Mammary epithelial cell (primary cell): ENCODE results near the gene CYB561A3.
"Not testable (repeated sequence)": the region's sequence is repeated elsewhere in the genome, so short reads cannot be mapped to it uniquely, and the experiment has no call there.

Source experiments
- EZH2 ChIP-seq: IDR thresholded peaks from 2 replicates; pipeline ENCODE4 v1.6.1; 2012; ENCODE audit warnings: low read length, inconsistent platforms, borderline replicate concordance
- TF ChIP-seq, protein P1 (sequence below), 2 donors: IDR thresholded peaks in 1 of 2; conservative IDR thresholded peaks in 1 of 2; 2 replicates each; pipeline ENCODE4 v1.5.1; 2011 to 2012; ENCODE audit warnings: inconsistent platforms in 2 of 2, low read length in 2 of 2, mild to moderate bottlenecking in 2 of 2, control low read depth in 1 of 2, low read depth in 1 of 2; ENCODE audit not compliant: insufficient read depth in 1 of 2; ENCODE audit errors: extremely low read depth in 1 of 2

DNA sequence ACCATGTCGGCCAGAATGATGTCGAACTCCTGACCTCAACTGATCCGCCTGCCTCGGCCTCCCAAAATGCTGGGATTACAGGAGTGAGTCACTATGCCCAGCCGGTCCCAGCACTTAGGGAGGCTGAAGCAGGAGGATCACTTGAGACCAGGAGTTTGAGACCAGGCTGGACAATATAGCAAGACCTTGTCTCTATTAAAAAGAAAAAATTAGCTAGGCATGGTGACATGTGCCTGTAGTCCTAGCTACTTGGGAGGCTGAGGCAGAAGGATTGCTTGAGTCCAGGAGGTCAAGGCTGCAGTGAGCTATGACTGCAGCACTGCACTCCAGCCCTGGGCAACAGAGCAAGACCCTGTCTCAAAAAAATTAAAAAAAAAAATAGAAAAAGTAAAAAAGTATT is 22.2 kb upstream of the CYB561A3 start:
- not testable (repeated sequence) for TF ChIP-seq EZH2
- TF ChIP-seq, protein P1, sequence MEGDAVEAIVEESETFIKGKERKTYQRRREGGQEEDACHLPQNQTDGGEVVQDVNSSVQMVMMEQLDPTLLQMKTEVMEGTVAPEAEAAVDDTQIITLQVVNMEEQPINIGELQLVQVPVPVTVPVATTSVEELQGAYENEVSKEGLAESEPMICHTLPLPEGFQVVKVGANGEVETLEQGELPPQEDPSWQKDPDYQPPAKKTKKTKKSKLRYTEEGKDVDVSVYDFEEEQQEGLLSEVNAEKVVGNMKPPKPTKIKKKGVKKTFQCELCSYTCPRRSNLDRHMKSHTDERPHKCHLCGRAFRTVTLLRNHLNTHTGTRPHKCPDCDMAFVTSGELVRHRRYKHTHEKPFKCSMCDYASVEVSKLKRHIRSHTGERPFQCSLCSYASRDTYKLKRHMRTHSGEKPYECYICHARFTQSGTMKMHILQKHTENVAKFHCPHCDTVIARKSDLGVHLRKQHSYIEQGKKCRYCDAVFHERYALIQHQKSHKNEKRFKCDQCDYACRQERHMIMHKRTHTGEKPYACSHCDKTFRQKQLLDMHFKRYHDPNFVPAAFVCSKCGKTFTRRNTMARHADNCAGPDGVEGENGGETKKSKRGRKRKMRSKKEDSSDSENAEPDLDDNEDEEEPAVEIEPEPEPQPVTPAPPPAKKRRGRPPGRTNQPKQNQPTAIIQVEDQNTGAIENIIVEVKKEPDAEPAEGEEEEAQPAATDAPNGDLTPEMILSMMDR (conservative IDR thresholded peaks at IDR 0.05 in 1 of 2, IDR thresholded peaks at IDR 0.05 in 1 of 2; ENCODE audit: extremely low read depth in 1 of 2, insufficient read depth in 1 of 2, low read depth in 1 of 2, low read length in 2 of 2), result not testable (repeated sequence)
